H54 (cell line): ENCODE results near the gene PITHD1.
A peak's percentile ranks its signal among the peaks of the same experiment; 100 is the strongest.
"Not testable (repeated sequence)": the region's sequence is repeated elsewhere in the genome, so short reads cannot be mapped to it uniquely, and the experiment has no call there.

ENCODE experiments used
- DNase-seq: peaks from one replicate; pipeline ENCODE4 v3.0.0; 2011; ENCODE audit warnings: low spot score, mixed read lengths; ENCODE audit not compliant: insufficient read length
- FAIRE-seq: peaks from 3 replicates; lab custom pipeline; 2011; peaks lifted over from hg19 to GRCh38; lab: Jason Lieb, UNC
- POLR2A ChIP-seq: IDR thresholded peaks from 2 replicates; pipeline ENCODE4 v1.6.1; 2011; ENCODE audit warnings: low read depth, mild to moderate bottlenecking, low read length

The PITHD1 gene

DNA sequence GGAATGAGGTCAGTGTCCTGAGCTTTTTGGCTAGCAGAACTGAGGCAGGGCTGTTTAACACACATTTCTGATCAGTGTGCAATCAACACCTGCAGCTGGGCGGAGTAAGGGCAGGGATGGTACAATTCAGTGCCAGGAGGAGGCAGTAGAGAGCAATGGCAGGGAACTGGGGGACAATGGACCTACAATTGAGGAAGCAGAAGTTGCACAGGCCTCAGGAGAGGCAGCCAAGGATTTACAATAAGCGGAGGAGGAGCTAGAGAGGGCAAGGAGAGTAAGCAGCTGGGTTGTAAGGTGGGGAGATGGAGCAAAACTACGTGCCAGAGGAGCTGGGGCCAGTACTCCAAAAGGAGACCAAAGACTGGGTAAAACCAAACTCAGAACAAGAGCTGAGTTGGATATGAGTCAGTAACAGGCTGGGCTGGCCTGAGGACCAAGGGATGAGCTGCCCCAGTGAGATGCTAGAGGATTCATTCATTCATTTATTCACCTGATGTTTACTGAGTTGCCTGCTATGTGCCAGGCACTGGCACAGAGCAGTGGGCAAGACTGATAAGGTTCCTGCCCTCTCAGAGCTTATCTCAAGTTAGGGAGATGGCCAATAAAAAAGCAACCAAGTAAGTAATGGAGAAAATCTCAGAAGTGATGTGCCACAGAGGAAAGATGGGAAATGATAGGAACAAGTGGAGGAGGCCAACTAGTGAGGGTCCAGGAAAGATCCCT, 32.8 kb downstream of the PITHD1 start:
- no peak for TF ChIP-seq POLR2A
- FAIRE-seq (no peak), DNase-seq (no peak)

DNA sequence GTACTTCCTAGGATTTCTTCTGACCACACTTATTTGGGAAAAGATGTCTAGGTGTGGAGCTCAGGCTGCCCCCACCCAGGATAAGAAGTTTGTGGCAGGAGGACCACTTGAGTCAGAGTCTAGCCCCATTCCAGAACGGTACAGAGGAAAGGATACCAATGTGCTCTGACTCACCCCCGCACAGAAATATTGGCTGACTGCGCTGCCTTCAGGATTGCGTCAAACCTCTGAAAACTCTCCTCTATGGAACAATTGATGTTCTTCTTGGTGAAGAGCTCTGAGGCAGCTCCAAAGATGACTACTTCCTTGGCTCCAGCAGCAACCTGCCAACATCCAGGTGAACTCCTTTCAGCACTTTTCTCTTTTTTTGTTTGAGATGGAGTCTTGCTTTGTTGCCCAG, 35.8 kb downstream of the PITHD1 start:
- no peak for FAIRE-seq
- no peak for DNase-seq
- TF ChIP-seq POLR2A, result no peak

DNA sequence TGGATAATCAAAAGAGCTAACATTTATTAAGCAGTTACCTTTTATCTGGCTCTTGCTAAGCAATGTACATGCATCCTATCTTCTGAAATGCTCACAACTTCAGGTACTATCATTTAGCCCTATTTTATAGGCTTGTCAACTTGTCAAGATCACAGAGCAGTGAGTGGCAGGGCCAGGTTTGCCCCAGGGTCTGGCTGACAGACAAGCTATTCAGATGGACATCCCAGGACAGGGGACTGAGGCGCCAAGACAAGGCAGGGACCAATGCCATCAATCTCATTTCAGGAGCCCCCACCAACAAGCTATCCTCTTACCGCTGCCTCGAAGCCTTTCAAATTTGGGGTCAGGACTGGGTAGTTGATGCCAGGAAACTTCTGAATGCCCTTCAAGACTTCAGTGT, 38.1 kb downstream of the PITHD1 start:
- TF ChIP-seq POLR2A, result no peak
- FAIRE-seq (no peak), DNase-seq (no peak)

- TF ChIP-seq POLR2A, result no peak
- no peak for DNase-seq
- FAIRE-seq, result no peak
Measured at GRCh38 chr1:23816906-23817305, 38.7 kb downstream of the PITHD1 start.

DNA sequence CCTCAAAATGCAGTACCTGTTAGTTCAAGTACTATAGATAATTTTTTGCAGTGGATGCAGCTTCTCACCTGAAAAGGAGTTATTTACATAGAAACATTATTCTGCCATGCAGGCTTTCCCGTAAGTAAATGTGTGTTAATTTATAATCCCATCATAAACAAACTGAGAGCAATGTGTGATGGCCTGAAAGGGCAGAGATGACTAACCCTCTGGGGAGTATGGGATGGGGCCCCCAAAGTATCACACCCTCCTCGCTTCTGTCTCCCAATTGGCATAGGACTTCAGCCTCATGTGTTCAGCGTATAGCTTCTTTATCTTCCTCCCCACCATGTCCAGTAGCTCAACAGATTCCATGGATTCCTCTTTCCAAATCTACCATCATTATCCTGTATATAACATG, 39.4 kb downstream of the PITHD1 start:
- no peak for TF ChIP-seq POLR2A
- DNase-seq (no peak), FAIRE-seq (no peak)

GRCh38 chr1:23823767-23824166, 45.5 kb downstream of the PITHD1 start:
- FAIRE-seq, result no peak
- DNase-seq, result no peak
- no peak for TF ChIP-seq POLR2A

GRCh38 chr1:23824711-23825075, 46.5 kb downstream of the PITHD1 start:
- no peak for TF ChIP-seq POLR2A
- FAIRE-seq (no peak), DNase-seq (no peak)

DNA sequence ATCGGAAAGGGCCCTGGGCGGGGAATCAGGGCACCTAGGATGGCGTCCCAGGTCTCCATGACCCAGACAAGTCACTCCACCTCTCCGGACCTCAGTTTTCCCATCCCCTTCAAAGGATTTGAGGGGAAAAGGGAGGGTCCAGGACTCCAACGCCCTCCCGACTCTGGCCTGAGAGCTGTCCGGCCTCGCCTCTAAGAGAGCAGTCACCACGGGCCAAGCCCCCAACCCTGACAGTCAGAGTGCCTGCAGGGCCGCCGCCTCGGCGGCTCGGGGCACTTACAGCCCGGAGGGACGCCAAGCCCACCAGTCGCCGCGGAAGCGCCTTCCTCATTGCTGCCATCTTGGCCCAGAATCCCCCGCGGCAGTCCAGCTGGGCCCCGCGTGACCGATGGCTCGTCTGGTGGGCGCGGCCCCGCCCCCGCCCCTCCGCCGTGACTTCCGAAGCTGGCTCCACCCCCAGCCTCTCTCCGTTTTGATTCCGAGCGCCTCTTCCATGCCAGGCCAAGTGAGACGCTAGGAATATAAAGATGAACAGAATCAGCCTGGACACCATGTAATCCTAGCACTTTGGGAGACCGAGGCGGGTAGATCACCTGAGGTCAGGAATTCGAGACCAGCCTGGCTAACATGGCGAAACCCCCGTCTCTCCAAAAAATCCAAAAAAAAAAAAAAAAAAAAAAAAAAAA, 47.0 kb downstream of the PITHD1 start, which contains the start of gene HMGCL:
Gene HMGCL (minus strand): TSS at position 354 of the 686 bp plus-strand sequence. CDS start 14 bp downstream, at position 340.
- TF ChIP-seq POLR2A, result peak; percentile 86
- DNase-seq (peak; percentile 79), FAIRE-seq (peak; percentile 84)

GRCh38 chr1:23825762-23826522, 47.7 kb downstream of the PITHD1 start:
- DNase-seq (no peak), FAIRE-seq (no peak)
- no peak for TF ChIP-seq POLR2A

DNA sequence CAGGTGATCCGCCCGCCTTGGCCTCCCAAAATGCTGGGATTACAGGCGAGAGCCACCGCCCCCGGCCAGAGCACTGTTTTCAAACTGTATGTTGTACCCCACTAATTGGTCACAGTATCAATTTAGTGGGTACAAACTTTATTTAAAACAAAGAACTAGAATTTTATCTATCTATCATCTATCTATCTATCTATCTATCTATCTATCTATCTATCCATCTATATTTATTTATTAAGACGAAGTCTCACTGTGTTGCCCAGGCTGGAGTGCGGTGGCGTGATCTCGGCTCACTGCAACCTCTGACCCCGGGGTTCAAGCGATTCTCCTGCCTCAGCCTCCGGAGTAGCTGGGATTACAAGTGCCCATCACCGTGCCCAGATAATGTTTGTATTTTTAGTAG, 48.4 kb downstream of the PITHD1 start:
- DNase-seq, result not testable (repeated sequence)

DNA sequence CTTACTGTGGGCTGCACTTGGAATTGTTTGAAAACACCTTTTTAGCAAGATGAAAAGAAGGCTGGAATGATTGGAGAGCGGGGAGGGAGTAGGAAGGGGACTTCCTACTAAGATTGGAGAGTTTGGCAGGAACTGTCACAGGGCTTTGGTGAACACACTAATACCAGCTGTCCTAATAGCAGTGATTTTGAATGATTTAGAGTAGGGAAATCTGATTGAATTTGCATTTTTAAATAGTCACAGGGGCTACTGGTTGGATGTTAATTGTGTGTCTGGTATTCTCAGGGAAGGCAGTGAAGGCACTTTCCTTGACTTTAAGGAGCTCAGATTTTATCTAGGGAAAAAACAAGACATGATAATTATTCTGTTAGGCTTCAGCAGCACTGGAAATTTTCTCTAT, 49.5 kb downstream of the PITHD1 start:
- FAIRE-seq (no peak), DNase-seq (no peak)
- TF ChIP-seq POLR2A, result no peak

More for the DNA sequence above, 48.4 kb downstream of the PITHD1 start:
- not testable (repeated sequence) for FAIRE-seq

- FAIRE-seq, result not testable (repeated sequence)
Measured at GRCh38 chr1:23834156-23834555, 55.9 kb downstream of the PITHD1 start.

GRCh38 chr1:23836037-23836436, 57.8 kb downstream of the PITHD1 start:
- DNase-seq (no peak), FAIRE-seq (no peak)
- TF ChIP-seq POLR2A, result no peak

More at GRCh38 chr1:23834156-23834555, 55.9 kb downstream of the PITHD1 start:
- DNase-seq, result not testable (repeated sequence)
